ENCODE measurements around the gene HERC4.

- TF ChIP-seq, protein P1, sequence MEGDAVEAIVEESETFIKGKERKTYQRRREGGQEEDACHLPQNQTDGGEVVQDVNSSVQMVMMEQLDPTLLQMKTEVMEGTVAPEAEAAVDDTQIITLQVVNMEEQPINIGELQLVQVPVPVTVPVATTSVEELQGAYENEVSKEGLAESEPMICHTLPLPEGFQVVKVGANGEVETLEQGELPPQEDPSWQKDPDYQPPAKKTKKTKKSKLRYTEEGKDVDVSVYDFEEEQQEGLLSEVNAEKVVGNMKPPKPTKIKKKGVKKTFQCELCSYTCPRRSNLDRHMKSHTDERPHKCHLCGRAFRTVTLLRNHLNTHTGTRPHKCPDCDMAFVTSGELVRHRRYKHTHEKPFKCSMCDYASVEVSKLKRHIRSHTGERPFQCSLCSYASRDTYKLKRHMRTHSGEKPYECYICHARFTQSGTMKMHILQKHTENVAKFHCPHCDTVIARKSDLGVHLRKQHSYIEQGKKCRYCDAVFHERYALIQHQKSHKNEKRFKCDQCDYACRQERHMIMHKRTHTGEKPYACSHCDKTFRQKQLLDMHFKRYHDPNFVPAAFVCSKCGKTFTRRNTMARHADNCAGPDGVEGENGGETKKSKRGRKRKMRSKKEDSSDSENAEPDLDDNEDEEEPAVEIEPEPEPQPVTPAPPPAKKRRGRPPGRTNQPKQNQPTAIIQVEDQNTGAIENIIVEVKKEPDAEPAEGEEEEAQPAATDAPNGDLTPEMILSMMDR (IDR thresholded peaks at IDR 0.05 in 8 of 11, conservative IDR thresholded peaks at IDR 0.05 in 3 of 11) = no peak
- TF ChIP-seq POLR2A (IDR thresholded peaks at IDR 0.05) = no peak
These were observed 31.6 kb upstream of the HERC4 start for GRCh38 chr10:68106656-68107055.

Data from spleen (tissue), 7 donors.